Vagina (tissue), 2 donors: Measurements from ENCODE around the gene DOK3. TPM values are rescaled to one million over a fixed set of nuclear protein-coding genes. Genes with fewer than 3 reads are reported as not detected.

ENCODE experiments used
- DNase-seq, 2 donors: peaks; one replicate each; pipeline ENCODE4 v3.0.0-alpha.2; 2017; ENCODE audit errors: extremely low spot score in 2 of 2
- H3K27ac ChIP-seq: fragments of 200-600 bp; sonication (generic); one replicate; pipeline ENCODE4 v1.5.1; 2019
- H3K27me3 ChIP-seq: fragments of 200-600 bp; sonication (generic); one replicate; pipeline ENCODE4 v1.5.1; 2019
- H3K36me3 ChIP-seq, 2 donors: fragments of 200-600 bp; sonication (generic); one replicate each; pipeline ENCODE4 v1.5.1; 2017 to 2019
- H3K4me1 ChIP-seq: fragments of 200-600 bp; sonication (generic); one replicate; pipeline ENCODE4 v1.5.1; 2019
- H3K4me3 ChIP-seq, 2 donors: fragments of 200-600 bp; sonication (generic); 1 replicate in 1 of 2; 2 replicates in 1 of 2; pipeline ENCODE4 v1.5.1; 2016 to 2019
- H3K9me3 ChIP-seq: fragments of 200-600 bp; sonication (generic); one replicate; pipeline ENCODE4 v1.5.1; 2019
- CTCF ChIP-seq, 3 experiments: fragments of 450-650 bp in 2 of 3; fragments of 200-600 bp in 1 of 3; sonication (generic) in 1 of 3; IDR thresholded peaks; one replicate each; pipeline ENCODE4 v1.5.1; 2017 to 2019; ENCODE audit warnings: antibody characterized with exemption in 3 of 3, mild to moderate bottlenecking in 2 of 3, moderate library complexity in 2 of 3
- POLR2A ChIP-seq, 2 donors: fragments of 450-650 bp; IDR thresholded peaks; one replicate each; pipeline ENCODE4 v1.6.1; 2017; ENCODE audit warnings: antibody characterized with exemption in 2 of 2, mild to moderate bottlenecking in 2 of 2, moderate library complexity in 2 of 2
- POLR2AphosphoS5 ChIP-seq, 2 donors: sonication (generic); formaldehyde crosslinking; IDR thresholded peaks; one replicate each; pipeline ENCODE4 v1.9.0; 2017; ENCODE audit warnings: antibody characterized with exemption in 2 of 2, mild to moderate bottlenecking in 2 of 2, low read depth in 1 of 2; ENCODE audit not compliant: insufficient read depth in 1 of 2
- intact Hi-C: fragments of 100-400 bp; cut with DNase I; formaldehyde crosslinking; loops from one replicate; pipeline ENCODE4 v1.15.1; 2023
- total RNA-seq: library from RNA; depleted of rRNA; stranded (reverse); fragments of >200 nt; gene quantifications from one replicate; pipeline ENCODE4 v1.2.3, GENCODE V29; 2016

DOK3 gene
- total RNA-seq, 1 donor from 2014 or later: 12.0 TPM

- H3K4me1 ChIP-seq: peaks cover 36% of the 10 kb centered on the region
- peak overlapping the region; percentile 68 for H3K27ac ChIP-seq
- no peaks in the 10 kb centered on the region for H3K27me3 ChIP-seq
- peaks cover 0 to 8% of the 10 kb centered on the region in 2 donors for H3K36me3 ChIP-seq
- DNase-seq: no peak
- no peak for TF ChIP-seq CTCF (IDR thresholded peaks at IDR 0.05)
- no peak for TF ChIP-seq POLR2AphosphoS5 (IDR thresholded peaks at IDR 0.05; ENCODE audit: insufficient read depth in 1 of 2, low read depth in 1 of 2)
- no peak for TF ChIP-seq POLR2A (IDR thresholded peaks at IDR 0.05)
- no peaks in the 10 kb centered on the region for H3K9me3 ChIP-seq
- intact Hi-C loops: loop anchor here (5.0 to 10.0 kb wide), 2 partner anchors 41 to 142 kb away; partner anchors contain the start of genes MXD3 and PDLIM7
- peak overlapping the region in 1 of 2 donors; percentile 63 for H3K4me3 ChIP-seq
These were observed 53.0 kb downstream of the DOK3 start for GRCh38 chr5:177456591-177456964.

GRCh38 chr5:177455661-177456590, 53.7 kb downstream of the DOK3 start:
- intact Hi-C loops: loop anchor here (2.0 to 10.0 kb wide), 3 partner anchors 41 to 141 kb away; partner anchors contain the start of genes MXD3 and PDLIM7
- H3K27me3 ChIP-seq: no peaks in the 10 kb centered on the region
- H3K4me1 ChIP-seq: peaks cover 36% of the 10 kb centered on the region
- peak overlapping the region; percentile 63 to 81 for H3K4me3 ChIP-seq
- DNase-seq: no peak
- peak overlapping the region; percentile 74 for H3K27ac ChIP-seq
- TF ChIP-seq CTCF (IDR thresholded peaks at IDR 0.05) (peak; percentile 42 to 94 (median 72)), POLR2AphosphoS5 (IDR thresholded peaks at IDR 0.05; ENCODE audit: insufficient read depth in 1 of 2, low read depth in 1 of 2) (peak; percentile 38 to 55), POLR2A (IDR thresholded peaks at IDR 0.05) (no peak)
- H3K36me3 ChIP-seq: peaks cover 0 to 8% of the 10 kb centered on the region in 2 donors
- no peaks in the 10 kb centered on the region for H3K9me3 ChIP-seq

- TF ChIP-seq POLR2A (IDR thresholded peaks at IDR 0.05) (no peak), CTCF (IDR thresholded peaks at IDR 0.05) (peak in 2 of 3 experiments; percentile 57 to 77)
- H3K4me1 ChIP-seq: peaks cover 40% of the 10 kb centered on the region
- DNase-seq: no peak
- no peaks in the 10 kb centered on the region for H3K27me3 ChIP-seq
- H3K9me3 ChIP-seq: no peaks in the 10 kb centered on the region
- H3K27ac ChIP-seq: peak overlapping the region; percentile 74
- H3K36me3 ChIP-seq: peaks cover 0 to 4% of the 10 kb centered on the region in 2 donors
- intact Hi-C loops: loop anchor here (2.0 to 10.0 kb wide), 3 partner anchors 42 to 140 kb away; partner anchors contain the start of genes MXD3 and PDLIM7
- H3K4me3 ChIP-seq: peak overlapping the region; percentile 63 to 81
These were observed 54.5 kb downstream of the DOK3 start for GRCh38 chr5:177455036-177455660.

- H3K4me3 ChIP-seq: peak overlapping the region; percentile 63 to 81
- peaks cover 46% of the 10 kb centered on the region for H3K4me1 ChIP-seq
- no peaks in the 10 kb centered on the region for H3K9me3 ChIP-seq
- intact Hi-C loops: loop anchor here (2.0 to 10.0 kb wide), 3 partner anchors 43 to 140 kb away; partner anchors contain the start of genes MXD3 and PDLIM7
- H3K36me3 ChIP-seq: no peaks in the 10 kb centered on the region
- DNase-seq: no peak
- peak overlapping the region; percentile 74 for H3K27ac ChIP-seq
- H3K27me3 ChIP-seq: no peaks in the 10 kb centered on the region
- TF ChIP-seq POLR2A (IDR thresholded peaks at IDR 0.05): no peak
- peak; percentile 93 to 95 (median 95) for TF ChIP-seq CTCF (IDR thresholded peaks at IDR 0.05)
These were observed 55.1 kb downstream of the DOK3 start for GRCh38 chr5:177454397-177455035.
